HuH-7.5 (cell line): ENCODE results near the gene HDAC8.
"Not testable (repeated sequence)": the region's sequence is repeated elsewhere in the genome, so short reads cannot be mapped to it uniquely, and the experiment has no call there.

Experiments used
- DNase-seq: peaks from one replicate; pipeline ENCODE4 v3.0.0; 2011; ENCODE audit warnings: low spot score

The HDAC8 gene

DNA sequence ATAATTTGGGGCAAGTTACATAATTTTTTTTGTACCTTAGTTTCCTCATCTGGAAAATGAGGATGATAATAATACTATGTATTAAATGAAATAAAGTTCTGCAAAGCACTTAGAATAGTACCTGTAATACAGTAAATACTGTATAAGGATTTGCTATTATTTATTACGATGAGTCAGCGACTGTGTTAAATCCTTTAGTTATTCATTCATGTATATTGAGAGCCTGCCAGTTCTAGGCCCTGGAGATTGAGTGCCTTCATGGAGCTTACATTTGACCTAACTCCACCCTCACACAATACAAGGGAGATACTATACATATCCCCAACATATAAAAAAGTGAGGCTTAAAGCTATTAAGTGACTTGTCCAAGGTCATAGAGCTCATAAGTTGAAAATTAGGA lies 199.9 kb downstream of the HDAC8 start:
- no peak for DNase-seq

DNA sequence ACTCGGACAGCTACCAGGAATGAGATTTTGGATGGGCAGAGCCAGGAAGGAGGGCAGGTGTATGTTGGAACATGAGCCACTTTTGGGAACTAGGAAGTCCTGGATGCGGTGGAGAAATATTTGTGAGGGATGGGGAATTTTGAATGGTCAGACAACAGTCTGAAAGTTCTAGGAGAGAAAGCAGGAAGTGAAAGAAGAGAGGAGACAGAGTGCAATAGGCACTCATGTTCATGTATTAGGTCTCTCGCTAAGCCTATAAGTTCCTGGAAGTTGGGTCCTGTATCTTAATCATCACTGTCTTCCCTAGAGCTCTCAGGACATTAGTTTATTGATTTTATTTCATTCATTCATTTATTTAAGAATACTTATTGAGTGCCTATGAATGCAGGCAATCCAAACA lies 201.2 kb downstream of the HDAC8 start:
- no peak for DNase-seq

DNA sequence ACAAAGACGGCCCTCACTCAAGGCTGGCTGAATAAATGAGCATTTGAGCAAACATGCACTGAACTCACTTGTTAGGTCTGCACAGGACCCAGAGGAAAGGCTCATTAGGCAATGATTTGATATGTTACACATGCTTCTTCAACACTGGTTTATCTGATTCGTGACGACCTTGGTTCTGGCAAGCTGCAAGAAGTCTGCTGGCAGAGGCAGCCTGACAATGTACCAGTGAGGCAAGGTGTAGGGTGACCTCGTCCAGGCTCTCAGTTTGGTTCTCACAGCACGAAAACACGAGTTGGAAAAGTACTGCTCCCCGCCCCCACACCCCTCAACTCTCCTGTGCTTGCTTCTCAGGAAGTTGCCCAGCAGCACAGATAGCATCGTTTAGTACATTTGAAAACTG lies 203.8 kb downstream of the HDAC8 start:
- no peak for DNase-seq

DNA sequence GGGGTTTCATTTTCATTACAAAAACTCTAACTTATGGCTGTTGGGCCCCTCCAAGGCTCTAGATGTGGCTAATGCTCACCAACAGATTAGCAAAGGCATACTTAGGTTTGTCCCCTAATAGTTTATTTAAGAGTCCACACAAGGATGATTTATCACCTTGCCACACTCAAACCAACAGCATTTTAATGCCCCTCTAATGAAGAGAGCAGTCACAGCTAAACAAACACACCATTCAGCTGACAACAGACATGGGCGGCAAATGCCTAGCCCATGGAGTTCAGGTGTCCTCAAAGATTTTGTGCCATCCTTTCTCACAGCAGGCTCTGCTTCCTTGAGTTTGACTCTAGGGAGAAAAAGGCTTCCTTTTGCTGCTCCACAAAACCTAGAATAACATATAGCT lies 205.1 kb downstream of the HDAC8 start:
- DNase-seq, result no peak

DNA sequence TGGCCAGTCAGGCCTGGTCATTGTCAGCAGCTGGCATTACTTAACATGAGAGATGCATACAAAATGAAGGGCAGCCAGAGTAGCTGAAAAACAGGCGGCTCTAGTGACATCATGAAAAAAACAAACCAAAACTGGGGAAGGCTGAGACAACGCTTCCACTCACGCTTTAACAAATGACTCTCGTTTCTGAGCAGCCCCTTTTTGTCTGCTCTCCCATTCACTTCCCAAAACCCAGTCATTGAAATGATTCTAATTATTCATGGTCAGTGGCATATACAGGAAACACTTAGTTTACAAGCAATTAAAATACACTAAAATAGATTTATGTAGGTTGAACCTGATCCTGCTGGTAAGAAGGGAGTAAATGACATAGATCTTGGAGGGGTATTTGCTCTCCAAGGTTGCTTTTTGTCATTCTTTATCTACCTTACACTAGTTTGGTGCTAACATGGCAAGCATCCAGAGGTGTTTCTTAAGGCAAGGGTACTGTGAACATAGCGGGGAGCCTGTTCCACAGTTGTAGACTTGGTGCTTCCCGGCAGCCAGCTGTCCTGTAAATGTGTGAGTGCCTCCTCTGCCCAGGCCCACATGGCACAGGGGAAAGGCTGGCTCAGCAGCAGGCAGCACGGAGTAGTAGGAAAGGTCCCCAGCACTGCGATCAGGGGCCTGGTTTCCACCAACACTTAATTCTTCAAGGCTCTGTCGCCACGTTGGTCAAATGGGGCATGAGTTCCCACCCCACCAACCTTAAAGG lies 205.8 kb downstream of the HDAC8 start:
- no peak for DNase-seq

GRCh38 chrX:72366178-72366577 lies 206.5 kb downstream of the HDAC8 start:
- no peak for DNase-seq

DNA sequence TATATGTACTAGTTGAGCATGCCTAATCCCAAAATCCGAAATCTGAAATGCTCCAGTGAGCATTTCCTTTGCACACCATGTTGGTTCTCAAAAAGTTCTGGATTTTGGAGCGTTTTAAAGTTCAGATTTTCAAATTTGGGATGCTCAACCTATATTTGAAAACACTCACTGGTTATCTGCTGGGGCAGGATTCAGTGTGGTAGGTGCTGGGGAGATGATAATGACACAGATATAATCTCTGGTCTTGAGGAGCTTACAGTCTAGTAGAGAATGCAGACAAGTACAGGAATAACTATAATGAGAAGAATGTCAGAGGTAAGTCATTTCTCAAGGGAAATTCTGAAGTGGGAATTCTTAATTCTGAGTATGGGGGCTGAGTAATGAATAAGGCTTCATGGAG lies 207.5 kb downstream of the HDAC8 start:
- DNase-seq, result no peak

- no peak for DNase-seq
Measured at GRCh38 chrX:72360326-72360725, 212.3 kb downstream of the HDAC8 start.

GRCh38 chrX:72358313-72358712 lies 214.3 kb downstream of the HDAC8 start:
- no peak for DNase-seq

DNA sequence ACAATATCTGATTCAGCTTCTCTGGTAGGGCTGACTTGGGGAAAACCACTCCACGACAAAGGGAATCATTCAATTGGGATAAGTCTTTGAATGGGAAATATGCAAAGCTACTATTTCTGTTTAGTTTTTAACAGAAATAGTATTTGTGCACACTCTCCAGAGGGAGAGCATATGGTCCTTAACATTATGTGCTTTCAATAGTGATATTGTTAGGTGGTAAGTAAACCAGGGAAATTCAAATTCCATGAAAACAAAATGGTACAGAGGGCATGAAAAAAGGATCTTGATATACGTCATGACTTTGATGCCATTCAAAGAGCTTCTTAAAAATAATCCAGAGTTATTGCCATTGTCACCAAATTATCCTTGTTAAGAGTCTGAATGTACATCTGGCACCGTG lies 219.9 kb downstream of the HDAC8 start:
- DNase-seq, result no peak

DNA sequence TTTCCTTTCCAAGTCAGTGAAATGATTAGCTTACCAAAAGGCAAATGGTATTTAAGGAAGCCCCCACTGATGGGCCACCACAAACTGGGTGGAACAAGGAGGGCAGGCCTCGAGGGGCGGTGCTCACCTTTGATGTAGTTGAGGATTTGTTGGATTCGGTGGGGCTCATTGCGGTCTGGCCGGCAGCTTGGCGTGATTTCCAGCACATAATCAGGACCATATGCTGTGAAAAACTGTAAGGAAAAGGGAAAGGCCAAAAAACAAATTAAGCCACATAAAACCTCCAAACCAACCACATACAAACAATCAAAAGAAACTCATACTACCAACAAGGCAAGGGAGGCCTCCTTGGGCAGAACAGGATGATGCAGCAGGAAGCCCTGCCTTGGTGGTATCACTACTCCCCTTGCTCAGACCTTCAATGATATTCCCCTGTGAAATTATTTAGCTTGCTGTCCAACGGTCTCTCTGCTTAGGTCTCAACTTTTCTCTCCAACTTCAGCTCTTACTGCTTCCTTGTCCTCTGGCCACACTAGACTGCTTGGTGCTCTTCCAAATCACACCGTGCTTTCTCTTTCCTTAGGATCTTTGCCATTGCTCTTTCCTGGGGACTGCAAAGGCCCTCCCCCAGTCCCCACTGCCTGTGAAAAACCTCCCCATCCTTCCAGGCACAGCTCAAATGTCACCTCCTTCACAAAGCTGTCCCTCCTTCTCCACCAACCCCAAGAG lies 220.9 kb downstream of the HDAC8 start:
- DNase-seq, result no peak

- DNase-seq, result no peak
Measured at GRCh38 chrX:72349190-72349589, 223.5 kb downstream of the HDAC8 start.

DNA sequence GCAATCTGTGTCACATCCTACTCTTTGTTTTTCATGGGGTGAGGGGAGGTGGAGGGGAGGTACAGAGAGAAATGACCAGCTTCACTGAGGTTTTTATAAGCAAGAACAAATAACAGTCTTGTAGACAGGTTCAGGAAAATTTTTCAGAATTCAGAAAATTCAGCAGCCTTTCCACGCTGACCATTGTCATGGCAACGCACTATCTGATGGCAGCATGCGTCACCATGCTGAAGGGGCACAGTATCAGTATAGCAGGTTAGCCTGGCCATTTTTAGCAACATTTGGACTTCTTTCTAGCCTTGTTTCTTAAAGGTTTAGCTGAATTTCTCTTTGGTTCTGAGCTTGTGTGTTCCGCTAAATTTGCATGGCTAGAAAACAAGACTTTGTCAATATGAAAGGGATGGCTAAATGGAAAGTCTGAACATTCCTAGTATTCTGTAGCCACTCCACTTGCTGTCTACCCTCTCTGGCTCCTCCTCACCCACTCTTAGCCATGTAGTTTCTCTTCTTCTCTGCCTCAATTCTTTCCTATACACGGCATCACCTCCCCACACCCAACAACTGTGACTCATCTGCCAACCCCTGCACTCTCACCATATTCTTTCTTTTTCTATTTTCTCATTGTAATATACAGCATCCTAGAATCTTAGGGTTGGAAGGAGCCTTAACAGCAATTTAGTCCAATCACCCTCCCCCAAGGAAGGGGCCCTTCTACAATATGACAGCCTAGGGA lies 224.2 kb downstream of the HDAC8 start:
- no peak for DNase-seq

GRCh38 chrX:72347366-72347765 lies 225.3 kb downstream of the HDAC8 start:
- no peak for DNase-seq

DNA sequence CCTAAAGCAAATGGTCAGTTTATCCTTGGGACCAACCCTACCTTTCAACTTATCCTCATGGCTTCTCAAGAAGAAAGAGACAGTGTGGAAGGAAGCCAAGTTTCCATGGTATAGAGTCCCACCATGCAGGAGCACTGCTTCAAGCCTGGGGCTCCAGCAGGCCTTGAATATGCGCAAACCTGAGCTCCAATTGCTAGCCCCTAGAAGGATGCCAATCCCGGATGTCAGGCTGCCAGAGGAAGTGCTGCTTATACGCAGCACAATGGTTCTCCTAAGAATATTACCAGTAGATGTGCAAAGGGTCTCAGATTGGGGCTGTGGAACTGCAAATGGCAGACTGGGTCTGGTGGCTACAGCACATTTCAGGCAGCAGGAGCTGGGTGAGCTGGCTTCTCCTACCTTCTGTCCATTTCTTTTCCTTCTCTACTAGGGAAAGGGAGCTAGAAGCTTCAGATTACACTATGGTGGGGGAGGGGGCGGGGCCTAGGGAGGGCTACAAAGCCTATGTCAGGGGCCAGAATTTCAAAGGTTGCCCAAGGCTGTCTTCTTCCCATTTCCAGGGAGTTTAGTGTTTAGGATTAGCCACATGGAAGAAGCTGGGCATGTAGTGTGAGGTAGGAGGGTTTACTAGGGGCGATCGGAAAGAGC lies 226.2 kb downstream of the HDAC8 start:
- DNase-seq, result no peak

DNA sequence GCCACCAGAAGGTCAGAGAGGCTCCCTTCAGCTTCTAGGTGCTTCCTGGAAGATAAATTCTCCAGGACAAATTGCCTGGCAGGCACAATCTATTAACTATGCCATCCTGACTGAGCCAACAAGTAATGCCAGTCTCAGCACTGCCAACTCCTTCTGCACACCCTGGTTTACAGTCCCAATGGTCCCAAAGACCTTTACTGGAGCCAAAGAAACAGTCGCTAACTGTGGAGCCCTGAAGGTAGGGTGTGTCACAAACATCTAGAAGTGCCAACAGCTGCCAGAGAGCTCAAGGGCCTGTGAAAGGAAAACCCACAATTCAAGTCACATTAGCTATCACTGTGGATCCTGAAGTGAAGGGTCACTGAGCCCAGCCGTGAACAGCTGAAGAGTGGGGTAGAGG lies 232.0 kb downstream of the HDAC8 start:
- DNase-seq, result no peak

GRCh38 chrX:72340041-72340440 lies 232.6 kb downstream of the HDAC8 start:
- no peak for DNase-seq

DNA sequence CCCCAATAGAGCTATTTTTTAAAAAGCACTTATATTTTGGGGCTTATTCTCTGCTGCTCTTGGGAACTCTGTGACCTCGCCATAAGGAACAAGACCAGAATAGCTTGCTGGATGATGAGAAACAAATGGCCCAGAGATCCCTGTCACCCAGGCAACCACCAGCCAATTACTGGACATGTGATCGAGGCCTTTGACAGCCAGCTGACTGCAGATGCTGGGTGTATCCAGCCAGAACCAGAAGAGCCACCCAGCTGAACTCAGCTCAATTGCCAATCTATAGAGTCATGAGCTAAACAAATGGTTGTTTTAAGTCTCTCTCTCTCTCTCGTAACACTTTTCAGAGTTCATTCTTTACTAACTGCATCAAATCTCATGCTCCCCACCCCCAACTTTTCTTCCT lies 242.5 kb downstream of the HDAC8 start:
- DNase-seq, result no peak

DNA sequence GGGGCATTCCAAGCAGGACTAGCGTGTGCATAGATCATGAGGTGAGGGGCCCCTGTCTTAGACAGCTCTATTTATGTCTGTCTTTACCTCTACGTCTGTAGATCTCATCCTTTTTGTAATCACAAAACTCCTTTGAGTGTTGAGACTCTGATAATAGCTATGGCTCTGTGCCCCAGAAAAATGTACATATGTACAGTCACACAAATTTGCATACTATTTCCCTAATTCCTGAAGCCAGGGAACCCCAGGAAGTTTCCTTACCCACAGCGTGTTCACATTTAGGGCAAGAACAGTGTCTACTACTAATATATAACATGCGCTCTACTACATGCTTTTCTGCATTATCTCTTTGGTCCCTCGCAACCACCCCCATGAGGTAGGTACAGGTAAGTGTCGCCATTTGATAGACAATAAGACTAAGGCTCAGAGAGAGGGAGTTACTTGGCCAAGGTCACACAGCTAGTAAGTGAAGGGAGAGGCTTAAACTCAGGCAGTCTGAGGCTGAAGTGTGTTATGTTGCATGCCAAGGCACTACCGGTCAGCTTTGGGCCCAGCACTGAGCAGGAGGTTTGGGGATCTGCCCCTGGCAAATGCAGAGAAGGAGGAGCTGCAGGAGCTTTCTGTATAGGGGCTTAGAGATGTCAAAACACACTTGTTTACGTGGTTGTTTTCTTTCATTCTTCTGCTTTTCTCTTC lies 245.9 kb downstream of the HDAC8 start:
- no peak for DNase-seq

GRCh38 chrX:72319651-72320050 lies 253.0 kb downstream of the HDAC8 start:
- not testable (repeated sequence) for DNase-seq

- DNase-seq, result no peak
Measured at GRCh38 chrX:72317139-72317538, 255.5 kb downstream of the HDAC8 start.
